ENCODE measurements around the gene PDZD7.

The PDZD7 gene

GRCh38 chr10:100972115-100972903 lies 58.6 kb downstream of the PDZD7 start:
- no peaks in the 10 kb centered on the region for H3K27me3 ChIP-seq (replicated peaks; ENCODE audit: control insufficient read depth, insufficient read depth, low read length)
- TF ChIP-seq CTCF (IDR thresholded peaks at IDR 0.05; ENCODE audit: insufficient read depth, low read length, poor library complexity, severe bottlenecking), result no peak
- no peak overlapping the region for H3K4me3 ChIP-seq (replicated peaks; ENCODE audit: low read depth, low read length)
- H3K36me3 ChIP-seq (ENCODE audit: control insufficient read depth, insufficient read depth, low read length), result no peaks in the 10 kb centered on the region
- no peak for DNase-seq (ENCODE audit: extremely low read depth, insufficient read length)

- Histone ChIP-seq H3K36me3 (ENCODE audit: control insufficient read depth, insufficient read depth, low read length) (peaks cover 2% of the 10 kb centered on the region; the same call in 1 of the 2 replicates), H3K27me3 (replicated peaks; ENCODE audit: control insufficient read depth, insufficient read depth, low read length) (no peaks in the 10 kb centered on the region), H3K4me3 (replicated peaks; ENCODE audit: low read depth, low read length) (no peak overlapping the region)
- DNase-seq (ENCODE audit: extremely low read depth, insufficient read length), result no peak
- no peak for TF ChIP-seq CTCF (IDR thresholded peaks at IDR 0.05; ENCODE audit: insufficient read depth, low read length, poor library complexity, severe bottlenecking)
Measured at GRCh38 chr10:100970914-100971811, 59.8 kb downstream of the PDZD7 start.

GRCh38 chr10:100970076-100970913 lies 60.6 kb downstream of the PDZD7 start:
- TF ChIP-seq CTCF (IDR thresholded peaks at IDR 0.05; ENCODE audit: insufficient read depth, low read length, poor library complexity, severe bottlenecking), result no peak
- peaks cover 2% of the 10 kb centered on the region; the same call in 1 of the 2 replicates for H3K36me3 ChIP-seq (ENCODE audit: control insufficient read depth, insufficient read depth, low read length)
- no peaks in the 10 kb centered on the region for H3K27me3 ChIP-seq (replicated peaks; ENCODE audit: control insufficient read depth, insufficient read depth, low read length)
- no peak for DNase-seq (ENCODE audit: extremely low read depth, insufficient read length)
- no peak overlapping the region for H3K4me3 ChIP-seq (replicated peaks; ENCODE audit: low read depth, low read length)

- no peaks in the 10 kb centered on the region for H3K27me3 ChIP-seq (replicated peaks; ENCODE audit: control insufficient read depth, insufficient read depth, low read length)
- peak within 1 kb of the TSS; percentile 55 for H3K4me3 ChIP-seq (replicated peaks; ENCODE audit: low read depth, low read length)
- TF ChIP-seq CTCF (IDR thresholded peaks at IDR 0.05; ENCODE audit: insufficient read depth, low read length, poor library complexity, severe bottlenecking), result peak; percentile 80
- DNase-seq (ENCODE audit: extremely low read depth, insufficient read length), result peak; percentile 46
- H3K36me3 ChIP-seq (ENCODE audit: control insufficient read depth, insufficient read depth, low read length), result peaks cover 2% of the 10 kb centered on the region; the same call in 1 of the 2 replicates
Measured at GRCh38 chr10:100969187-100970075, 61.5 kb downstream of the PDZD7 start, which contains the start of gene SEMA4G. Gene SEMA4G (plus strand): TSS chr10:100969504. CDS start chr10:100972913, 3,409 bp downstream.

Data from GM06990 (cell line).